Omental fat pad (tissue), 4 donors: ENCODE results near the gene ARHGAP15. TPM values are rescaled to one million over a fixed set of nuclear protein-coding genes. Genes with fewer than 3 reads are reported as not detected.

Experiments
- ATAC-seq: fragments of 150-250 bp; one replicate; pipeline ENCODE4 v1.9.1; 2016; ENCODE audit warnings: mild to moderate bottlenecking, moderate library complexity; ENCODE audit not compliant: low FRiP score
- DNase-seq: peaks from one replicate; pipeline ENCODE4 v3.0.0-alpha.2; 2019; ENCODE audit warnings: low spot score
- total RNA-seq, 4 donors: library from RNA; depleted of rRNA; stranded (reverse); fragments of >200 nt; gene quantifications; one replicate each; pipeline ENCODE4 v1.1.0, GENCODE V29; 2016
- TF ChIP-seq, protein P1 (sequence below), 3 donors: fragments of 450-650 bp; IDR thresholded peaks; one replicate each; pipeline ENCODE4 v1.5.1; 2016 to 2017; ENCODE audit warnings: antibody characterized with exemption in 3 of 3, mild to moderate bottlenecking in 3 of 3, moderate library complexity in 2 of 3

ARHGAP15 gene
- total RNA-seq, 4 donors from 2014 or later = 12.2 to 27.6 (median 20.7) TPM

GRCh38 chr2:143420313-143420712 lies 291.1 kb downstream of the ARHGAP15 start:
- DNase-seq = no peak
- TF ChIP-seq, protein P1, sequence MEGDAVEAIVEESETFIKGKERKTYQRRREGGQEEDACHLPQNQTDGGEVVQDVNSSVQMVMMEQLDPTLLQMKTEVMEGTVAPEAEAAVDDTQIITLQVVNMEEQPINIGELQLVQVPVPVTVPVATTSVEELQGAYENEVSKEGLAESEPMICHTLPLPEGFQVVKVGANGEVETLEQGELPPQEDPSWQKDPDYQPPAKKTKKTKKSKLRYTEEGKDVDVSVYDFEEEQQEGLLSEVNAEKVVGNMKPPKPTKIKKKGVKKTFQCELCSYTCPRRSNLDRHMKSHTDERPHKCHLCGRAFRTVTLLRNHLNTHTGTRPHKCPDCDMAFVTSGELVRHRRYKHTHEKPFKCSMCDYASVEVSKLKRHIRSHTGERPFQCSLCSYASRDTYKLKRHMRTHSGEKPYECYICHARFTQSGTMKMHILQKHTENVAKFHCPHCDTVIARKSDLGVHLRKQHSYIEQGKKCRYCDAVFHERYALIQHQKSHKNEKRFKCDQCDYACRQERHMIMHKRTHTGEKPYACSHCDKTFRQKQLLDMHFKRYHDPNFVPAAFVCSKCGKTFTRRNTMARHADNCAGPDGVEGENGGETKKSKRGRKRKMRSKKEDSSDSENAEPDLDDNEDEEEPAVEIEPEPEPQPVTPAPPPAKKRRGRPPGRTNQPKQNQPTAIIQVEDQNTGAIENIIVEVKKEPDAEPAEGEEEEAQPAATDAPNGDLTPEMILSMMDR (IDR thresholded peaks at IDR 0.05) = no peak
- ATAC-seq = no peak

- ATAC-seq (no peak), DNase-seq (no peak)
- TF ChIP-seq, protein P1 (IDR thresholded peaks at IDR 0.05) = no peak
These were observed 293.5 kb downstream of the ARHGAP15 start for GRCh38 chr2:143422681-143423080.

DNA sequence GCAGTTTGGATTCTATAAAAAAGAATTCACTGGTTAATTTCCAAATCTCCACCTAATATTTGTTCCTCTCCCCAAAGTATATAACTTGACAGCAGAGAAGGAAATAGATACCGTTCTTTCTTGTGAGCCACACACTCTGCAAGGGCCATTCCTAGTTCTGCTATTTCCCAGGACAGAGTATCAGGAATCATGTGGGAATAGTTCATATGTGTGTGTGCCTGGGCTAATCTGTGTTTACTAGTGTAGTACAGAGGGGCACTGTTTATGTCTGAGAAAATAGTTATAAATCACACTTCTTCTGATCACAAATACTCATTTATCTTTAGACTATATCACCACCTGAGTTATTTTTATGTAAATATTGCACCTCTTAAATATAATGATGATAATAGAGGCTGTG lies 296.7 kb downstream of the ARHGAP15 start:
- TF ChIP-seq, protein P1 (IDR thresholded peaks at IDR 0.05) = no peak
- no peak for ATAC-seq
- DNase-seq = no peak

- no peak for DNase-seq
- TF ChIP-seq, protein P1 (IDR thresholded peaks at IDR 0.05) = no peak
- ATAC-seq = no peak
These were observed 297.1 kb downstream of the ARHGAP15 start for GRCh38 chr2:143426296-143426695.

GRCh38 chr2:143428700-143429099 lies 299.5 kb downstream of the ARHGAP15 start:
- TF ChIP-seq, protein P1 (IDR thresholded peaks at IDR 0.05) = no peak
- no peak for DNase-seq
- ATAC-seq = no peak

- ATAC-seq = no peak
These were observed 300.9 kb downstream of the ARHGAP15 start for GRCh38 chr2:143429932-143430679.

More at GRCh38 chr2:143429932-143430679, 300.9 kb downstream of the ARHGAP15 start:
- DNase-seq = no peak
- TF ChIP-seq, protein P1 (IDR thresholded peaks at IDR 0.05) = no peak
